GM19452 (cell line): ENCODE data around the gene CCM2.
"Not testable (repeated sequence)": the region's sequence is repeated elsewhere in the genome, so short reads cannot be mapped to it uniquely, and the experiment has no call there.

ENCODE experiments used
- ATAC-seq: cut with Tn5 transposase; IDR thresholded peaks from one replicate; pipeline ENCODE4 v1.9.1; 2021; ENCODE audit not compliant: unreplicated experiment

Gene CCM2

DNA sequence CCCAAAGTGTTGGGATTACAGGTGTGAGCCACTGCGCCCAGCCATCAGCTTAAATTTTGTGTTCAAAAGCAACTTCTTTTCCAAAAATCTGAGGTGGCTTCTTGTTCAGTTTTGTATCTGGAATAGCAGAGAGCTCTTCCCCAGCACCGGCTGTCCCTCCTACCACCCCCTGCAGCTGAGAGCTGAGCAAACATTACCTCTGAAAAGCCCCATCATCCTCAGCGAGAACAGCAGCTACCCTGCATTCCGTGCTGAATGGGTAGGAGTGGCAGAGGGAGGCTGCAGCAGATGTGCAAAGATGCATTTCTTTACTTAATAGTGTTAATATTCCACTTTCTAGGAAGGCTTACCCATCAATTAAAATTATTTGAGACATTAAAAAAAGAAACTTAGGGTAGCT lies 31.8 kb downstream of the CCM2 start:
- no peak for ATAC-seq

DNA sequence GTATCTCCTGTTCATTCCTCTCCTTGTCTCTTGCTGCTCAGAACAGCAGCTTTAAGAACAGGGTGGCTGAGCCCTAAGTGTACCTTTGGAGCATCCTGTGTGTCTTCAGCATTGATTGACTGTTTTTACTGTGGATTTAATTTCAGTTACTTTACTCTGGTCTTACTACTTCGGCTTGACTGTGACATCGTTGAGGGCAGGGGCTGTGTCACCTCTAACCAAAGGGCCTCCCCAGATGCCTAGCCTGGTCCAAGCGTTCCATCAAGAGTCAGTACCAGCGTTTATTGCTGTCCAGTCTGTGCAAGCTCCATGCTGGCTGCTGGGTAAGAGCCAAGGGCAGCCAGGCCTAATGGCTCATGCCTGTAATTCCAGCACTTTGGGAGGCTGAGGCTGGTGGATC lies 32.4 kb downstream of the CCM2 start:
- ATAC-seq, result no peak

DNA sequence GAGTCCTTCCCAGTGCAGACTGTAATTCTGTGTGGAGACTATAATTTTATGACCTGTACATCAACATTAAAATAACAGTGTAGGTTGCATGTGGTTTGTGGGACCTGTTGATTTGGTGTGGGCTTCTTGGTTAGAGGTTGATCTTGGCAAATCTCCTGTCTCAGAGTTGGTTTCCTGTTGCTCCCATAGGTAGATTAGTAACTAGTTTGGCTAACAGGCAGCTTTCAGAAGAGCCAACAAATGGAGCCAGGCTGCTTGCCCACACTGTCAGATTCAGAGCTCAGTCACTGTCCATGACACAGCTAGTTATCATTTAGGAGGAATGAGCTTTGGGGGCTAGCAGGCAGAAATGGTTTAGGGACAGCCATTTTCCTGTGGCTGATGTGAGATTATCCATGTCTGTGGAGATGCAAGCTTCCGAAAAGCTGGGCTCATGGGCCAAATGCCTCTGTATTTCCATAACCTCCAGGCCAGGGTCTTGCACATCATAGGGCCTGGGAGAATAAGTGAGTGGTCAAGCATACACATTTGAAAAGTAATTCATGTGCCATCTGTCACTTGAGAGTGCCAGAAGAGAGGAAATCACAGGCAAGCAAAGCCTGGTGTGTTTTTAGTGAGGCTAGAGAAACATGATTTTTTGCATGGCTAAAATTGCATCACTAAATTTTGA lies 33.4 kb downstream of the CCM2 start:
- no peak for ATAC-seq

DNA sequence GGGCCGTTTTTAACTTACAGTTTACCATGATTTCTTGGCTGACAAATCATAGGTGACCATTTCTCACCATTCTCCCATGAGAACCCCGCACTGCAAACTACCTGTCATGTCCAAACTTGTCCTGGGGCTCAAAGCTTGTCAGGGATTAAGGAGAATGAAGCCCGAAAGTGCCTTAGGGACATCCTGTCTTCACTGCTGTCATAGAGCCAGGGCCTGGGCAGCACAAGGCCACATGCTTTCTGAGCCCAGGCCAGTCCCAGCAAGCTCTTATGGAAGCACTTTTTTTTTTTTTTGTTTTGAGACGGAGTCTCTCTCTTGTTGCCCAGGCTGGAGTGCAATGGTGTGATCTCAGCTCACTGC lies 33.9 kb downstream of the CCM2 start:
- ATAC-seq, result no peak

DNA sequence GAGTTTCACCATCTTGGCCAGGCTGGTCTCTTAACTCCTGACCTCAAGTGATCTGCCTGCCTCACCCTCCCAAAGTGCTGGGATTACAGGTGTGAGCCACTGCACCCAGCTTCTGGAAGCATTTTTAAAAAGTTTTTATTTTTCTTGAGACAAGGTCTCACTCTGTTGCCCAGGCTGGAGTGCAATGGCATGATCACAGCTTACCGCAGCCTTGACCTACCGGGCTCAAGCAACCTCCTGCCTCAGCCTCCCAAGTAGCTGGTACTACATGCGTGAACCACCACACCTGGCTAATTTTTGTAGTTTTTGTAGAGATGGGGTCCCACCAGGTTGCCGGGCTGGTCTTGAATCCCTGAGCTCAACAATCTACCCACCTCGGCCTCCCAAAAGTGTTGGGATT lies 34.7 kb downstream of the CCM2 start:
- not testable (repeated sequence) for ATAC-seq

DNA sequence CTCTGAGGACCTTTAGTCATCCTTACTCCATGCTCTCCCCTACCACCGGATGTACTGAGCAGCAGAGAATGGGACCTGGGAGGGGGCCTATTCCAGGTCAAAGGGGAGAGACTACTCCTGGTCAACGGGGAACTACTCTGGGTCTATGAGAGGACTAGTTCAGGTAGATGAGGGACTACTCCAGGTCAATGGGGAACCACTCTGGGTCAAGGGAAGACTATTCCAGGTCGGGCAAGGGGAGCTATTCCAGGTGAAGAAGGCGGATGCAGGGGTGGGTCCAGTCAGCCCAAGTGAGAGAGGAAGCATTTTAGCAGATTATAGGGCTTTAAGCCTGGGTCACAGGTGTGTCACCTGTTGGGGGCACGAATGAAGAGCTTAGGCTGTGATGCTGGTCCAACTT lies 35.4 kb downstream of the CCM2 start:
- no peak for ATAC-seq

DNA sequence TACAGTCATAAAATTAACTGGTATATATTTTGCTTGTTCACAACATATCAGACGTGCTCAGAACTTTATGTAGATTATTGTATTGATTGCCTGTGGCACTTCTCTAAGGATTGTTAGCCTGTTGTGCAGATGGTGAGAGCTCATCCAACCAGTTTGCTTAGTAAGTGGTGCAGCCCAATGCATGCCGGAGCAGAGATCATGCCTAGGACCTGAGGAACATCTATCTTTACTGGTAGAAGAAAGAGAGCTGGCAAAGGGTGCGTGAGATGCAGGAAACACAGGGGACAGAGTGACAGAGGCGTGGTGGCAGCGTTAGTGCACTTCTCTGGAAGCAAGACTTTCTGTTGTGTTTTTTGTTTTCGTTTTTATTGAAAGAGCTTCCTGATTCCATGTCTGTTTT lies 35.9 kb downstream of the CCM2 start:
- no peak for ATAC-seq

DNA sequence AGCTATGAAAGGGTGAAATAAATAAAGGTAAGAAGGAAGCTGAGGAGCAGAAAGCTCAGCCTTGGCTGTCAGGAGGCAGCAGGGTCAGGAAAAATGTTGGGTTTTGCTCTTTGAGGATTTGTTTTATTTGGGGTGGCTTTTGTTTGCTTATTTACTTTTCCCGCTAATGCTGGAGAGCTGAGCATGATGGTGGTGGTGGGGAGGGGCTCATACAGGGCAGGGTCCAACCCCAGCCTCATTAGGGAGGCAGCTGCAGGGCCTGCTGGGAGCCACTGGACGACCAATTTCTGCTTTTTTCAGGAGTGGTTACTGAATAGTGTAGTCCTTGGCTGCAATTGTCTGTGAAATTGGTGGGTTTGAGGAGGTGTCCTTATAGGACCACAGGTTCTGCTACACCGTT lies 36.3 kb downstream of the CCM2 start:
- ATAC-seq, result no peak

DNA sequence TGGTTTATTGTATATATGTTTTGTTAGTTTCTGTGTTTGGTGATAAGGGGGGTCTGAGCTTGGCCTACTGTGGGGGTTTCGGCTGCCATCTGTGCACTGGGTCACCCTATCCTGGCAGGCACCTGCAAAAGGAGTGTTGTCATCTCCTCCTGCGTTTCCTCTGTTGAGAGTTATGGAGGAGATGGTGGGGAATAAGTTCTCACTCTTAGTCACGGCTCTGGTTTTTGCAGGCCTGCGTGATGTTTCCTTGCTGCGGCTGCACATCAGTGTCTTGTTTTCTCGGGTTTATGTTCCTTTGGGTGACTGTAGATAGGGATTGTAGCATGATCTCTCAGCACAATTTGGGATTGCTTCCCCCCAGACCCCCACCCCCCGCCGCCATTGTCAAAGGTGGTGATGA lies 36.8 kb downstream of the CCM2 start:
- ATAC-seq, result no peak

DNA sequence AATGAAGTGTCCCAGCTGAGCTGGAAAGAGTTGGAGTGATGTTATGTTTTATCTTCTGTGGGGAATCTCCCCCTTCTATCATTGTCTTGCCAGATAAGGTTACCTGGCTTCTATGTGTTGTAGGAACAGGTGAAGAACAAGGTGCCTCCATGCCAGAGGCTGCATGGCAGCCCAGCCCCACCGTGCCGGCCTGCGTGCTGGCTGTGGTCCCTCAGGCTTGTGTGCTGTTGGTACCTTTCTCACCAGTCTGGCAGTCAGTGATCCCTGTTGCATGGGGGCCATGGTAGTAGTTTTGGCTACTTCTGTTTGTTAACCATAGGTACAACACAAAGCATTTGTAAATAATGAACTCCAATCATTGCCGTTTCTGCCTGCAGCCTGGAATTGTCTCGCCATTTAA lies 37.9 kb downstream of the CCM2 start:
- no peak for ATAC-seq

DNA sequence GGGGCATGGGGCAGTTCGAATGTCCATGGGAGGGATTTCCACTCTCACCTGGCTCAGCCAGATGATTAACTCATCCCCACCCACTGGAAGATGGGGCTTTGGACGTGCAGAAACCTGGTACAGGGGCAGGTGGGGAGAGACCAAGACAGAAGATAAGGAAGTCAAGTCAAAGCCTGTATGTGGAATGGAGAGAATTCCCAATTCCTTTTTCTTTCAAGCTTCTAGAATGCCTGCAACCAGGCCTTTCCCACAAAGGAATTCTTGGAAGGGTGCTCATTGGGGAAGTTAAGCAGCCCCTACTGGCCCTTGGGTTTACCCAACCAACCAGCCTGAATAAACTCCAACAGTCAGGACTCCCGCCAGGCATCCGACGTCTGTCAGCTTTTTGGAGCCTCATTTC lies 39.1 kb downstream of the CCM2 start:
- no peak for ATAC-seq

DNA sequence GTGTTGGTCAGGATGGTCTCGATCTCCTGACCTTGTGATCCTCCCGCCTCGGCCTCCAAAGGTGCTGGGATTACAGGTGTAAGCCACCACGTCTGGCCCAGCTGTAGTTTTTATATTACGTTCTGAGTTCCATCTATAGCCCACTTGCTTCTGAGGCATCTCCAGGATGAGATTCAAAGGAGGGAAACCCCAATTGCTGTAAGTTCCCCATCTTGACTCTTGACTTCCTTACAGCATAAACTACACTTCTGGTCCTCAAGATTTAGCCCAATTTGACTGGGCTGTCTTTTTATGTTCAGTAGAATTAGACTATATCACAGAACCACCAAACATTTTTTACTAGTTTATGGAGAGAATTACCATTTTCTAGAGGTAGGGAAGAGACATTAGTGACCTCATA lies 44.3 kb downstream of the CCM2 start:
- ATAC-seq, result no peak

DNA sequence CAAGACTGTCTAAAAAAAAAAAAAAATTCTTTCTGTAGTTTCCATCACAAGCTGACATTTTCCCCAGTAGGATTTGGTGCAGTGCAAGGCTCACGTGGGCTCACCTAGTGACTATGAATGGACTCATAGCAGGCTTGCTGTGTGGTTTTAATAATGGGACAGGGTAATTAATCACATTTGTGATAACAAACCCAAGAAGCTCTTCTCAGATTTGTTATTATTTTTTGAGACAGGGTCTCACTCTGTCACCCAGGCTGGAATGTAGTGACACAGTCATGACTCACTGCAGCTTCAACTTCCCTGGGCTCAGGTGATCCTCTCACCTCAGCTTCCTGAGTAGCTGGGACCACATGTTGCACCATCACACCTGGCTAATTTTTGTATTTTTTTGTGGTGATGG lies 48.7 kb downstream of the CCM2 start:
- no peak for ATAC-seq

DNA sequence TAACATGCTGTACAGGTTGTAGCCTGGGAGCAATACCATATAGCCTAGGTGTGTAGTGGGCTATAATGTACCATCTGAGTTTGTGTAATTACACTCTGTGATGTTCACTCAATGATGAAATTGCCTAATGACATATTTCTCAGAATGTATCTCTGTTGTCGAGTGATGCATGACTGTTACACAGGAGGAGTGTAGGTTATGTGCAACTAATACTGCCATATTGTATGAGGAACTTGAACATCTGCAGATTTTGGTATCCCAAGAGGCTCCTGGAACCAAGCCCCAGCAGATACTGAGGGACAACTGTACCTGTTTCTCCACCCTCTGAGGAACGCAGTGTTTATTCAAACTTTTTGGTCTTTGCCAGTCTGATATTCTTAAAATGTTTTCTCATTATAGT lies 50.2 kb downstream of the CCM2 start:
- no peak for ATAC-seq

DNA sequence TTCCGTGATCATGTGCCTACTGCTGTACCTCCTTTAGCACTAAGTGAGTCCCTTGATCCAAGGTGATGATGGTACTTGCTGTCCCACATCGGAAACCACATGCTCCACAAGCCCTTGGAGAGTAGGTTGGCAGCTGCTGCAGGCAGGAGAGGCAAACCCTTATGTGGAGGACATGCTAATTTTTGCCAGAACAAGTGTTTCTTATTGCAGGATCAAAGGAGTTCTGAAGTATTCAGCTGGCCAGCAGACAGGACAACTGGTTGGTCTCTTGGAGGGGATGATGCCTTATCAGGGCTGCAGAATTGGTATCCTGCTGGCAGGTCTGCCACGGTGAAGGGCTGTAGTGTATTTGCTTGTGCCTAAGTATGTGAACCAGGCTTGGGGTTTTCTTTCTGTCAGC lies 52.0 kb downstream of the CCM2 start:
- no peak for ATAC-seq

DNA sequence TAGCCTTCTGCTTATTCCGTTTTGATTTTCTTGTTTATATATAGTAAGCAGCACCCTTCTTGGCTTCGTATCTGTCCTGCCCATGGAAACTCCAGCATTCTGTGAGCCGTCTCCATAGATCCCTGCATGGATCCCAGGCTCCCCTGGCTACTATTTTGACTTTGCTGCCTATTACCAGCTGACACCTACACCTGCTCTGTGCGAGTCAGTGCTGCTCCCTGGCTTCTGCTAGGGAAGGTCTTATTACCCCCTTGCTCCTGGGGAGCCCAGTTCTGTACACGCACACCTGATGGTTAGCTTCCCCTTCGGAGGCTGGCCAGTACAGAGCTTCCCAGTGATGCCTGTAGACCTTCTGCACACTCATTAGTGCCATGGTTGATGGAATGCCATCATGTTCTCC lies 53.4 kb downstream of the CCM2 start:
- no peak for ATAC-seq

DNA sequence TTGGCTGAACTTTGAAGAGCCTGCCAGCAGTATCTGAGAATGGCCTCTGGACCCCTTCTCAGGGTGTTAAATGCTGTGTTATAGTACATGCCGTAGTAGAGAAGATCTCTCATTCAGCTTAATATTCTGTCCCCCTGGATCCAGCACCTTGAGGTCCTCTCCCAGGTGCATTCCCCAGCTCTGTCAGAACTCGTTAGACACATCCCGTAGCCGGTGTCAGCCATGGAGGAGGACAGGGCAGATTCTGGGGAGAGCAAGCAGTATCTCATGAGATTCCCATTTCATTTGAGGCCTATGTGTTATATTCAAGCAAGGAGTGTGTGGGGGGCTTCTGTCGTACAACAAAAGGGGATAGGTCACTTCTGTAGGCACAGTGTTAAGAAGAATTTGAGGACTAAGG lies 53.9 kb downstream of the CCM2 start:
- no peak for ATAC-seq

DNA sequence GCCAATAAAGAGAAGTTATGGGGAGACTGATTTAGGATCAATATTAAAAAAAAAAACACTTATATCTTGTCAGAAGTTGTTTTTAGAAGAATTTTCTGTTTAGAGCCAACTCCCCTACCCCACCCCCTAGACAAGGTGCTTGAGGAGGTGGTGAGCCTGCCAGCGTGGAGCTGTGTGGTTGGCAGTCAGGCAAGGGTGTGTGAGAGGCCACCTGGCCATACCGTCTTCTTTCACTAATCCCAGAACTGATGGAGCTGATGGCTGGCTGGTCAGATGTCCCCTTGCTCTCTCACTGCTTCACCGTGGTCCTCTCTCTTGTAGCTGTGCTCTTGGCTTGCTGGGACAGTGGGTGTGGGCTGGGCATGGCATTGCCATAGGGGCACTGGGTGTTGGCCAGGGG lies 54.4 kb downstream of the CCM2 start:
- no peak for ATAC-seq

DNA sequence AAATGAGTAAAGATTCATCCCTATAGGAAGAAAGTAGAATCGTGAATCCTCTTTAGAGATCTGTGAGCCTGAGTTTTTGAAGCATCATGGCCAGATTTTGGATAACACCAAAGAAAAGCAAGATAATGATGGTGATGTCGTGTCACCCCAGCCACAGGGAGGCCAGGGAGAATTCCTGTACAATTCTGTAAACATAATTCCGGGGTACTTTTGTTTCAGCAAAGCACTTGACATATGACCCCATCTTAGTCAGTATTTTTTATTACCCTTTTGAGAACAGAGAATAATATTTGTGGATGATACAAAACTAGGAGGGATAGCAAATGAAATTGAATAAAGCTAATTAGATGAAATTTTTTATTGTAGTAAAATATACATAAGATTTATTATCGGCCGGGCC lies 55.0 kb downstream of the CCM2 start:
- ATAC-seq, result no peak

DNA sequence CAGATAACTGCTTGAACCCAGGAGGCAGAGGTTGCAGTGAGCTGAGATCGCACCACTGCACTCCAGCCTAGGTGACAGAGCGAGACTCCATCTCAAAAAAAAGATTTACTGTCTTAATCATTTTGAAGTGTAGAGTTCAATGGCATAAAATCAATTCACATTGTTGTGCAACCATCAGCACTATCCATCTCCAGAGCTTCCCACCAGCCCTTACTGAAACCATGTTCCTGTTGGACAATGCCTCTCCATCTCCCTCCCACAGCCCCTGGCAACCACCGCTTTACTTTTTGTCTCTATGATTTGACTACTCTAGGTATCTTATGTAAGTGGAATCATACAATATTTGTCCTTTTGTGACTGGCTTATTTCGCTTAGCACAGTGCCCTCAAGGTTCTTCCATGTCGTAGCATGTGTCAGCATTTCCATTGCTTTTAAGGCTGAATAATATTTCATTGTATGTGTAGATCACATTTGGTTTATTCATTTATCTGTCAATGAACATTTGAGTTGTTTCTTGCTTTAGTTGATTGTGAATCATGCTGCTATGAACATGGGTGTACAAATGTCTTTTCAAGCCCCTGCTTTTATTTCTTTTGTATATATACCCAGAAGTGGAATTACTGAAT lies 55.7 kb downstream of the CCM2 start:
- ATAC-seq, result no peak

DNA sequence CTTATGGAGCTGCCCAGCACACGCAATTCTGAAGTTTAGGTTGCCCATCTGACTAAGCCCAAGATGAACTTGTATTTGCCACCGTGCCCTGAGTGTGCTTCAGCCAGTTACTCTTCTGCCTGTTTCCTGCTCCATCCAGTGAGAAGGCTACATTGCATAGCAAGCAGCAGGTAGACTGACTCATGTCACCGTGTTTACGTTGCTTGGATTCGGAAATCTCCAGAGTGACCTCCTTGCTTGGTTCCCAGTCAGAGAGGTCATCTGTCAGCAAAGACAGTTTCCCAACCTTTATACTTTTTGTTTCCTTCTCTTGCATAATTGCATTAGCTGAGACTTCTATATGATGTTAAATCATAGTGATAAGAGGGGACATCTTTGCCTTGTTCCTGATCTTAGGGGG lies 57.9 kb downstream of the CCM2 start:
- no peak for ATAC-seq

DNA sequence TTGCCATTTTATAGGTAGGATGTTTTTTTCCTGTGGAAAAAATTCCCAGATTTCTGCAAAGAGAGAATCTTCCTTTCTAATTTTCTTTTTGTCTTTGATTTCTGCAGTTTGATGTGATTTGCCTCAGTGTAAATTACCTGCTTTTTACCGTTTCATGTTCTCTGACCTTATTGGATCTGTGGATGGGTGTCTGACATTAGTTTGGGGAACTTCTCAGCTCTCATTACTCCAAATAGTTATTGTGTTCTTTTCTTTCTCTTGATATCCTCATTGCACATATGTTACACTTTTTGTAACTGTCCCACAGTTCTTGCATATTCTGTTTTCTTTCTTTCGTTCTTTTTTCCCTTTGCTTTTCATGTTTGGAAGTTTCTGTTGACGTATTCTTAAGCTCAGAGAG lies 60.3 kb downstream of the CCM2 start:
- ATAC-seq, result no peak

DNA sequence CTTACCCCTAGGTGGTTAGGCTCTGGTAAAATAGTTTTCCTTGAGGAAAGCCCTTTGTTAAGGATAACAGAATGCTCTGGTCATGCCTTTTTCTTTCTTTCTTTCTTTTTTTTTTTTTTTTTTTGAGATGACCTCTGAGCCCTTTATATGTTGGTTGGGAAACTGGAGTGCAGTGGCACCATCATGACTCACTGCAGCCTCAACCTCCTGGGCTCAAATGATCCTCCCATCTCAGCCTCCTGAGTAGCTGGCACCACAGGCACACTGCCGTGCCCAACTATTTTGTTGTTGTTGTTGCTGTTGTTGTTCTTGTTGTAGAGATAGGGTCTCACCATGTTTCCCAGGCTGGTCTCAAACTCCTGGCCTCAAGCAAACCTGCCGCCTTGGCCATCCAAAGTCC lies 61.4 kb downstream of the CCM2 start:
- ATAC-seq, result no peak
